KOPT-K1 (cell line): Measurements from ENCODE around the gene RBM33.

Source experiments
- H3K27ac ChIP-seq: fragments of 200-600 bp; sonication (generic); 2 replicates; pipeline ENCODE4 v1.5.1; 2016; ENCODE audit warnings: antibody characterized with exemption, mild to moderate bottlenecking, low read depth, low read length; ENCODE audit not compliant: poor library complexity, severe bottlenecking
- H3K36me3 ChIP-seq: fragments of 200-600 bp; sonication (generic); 2 replicates; pipeline ENCODE4 v1.5.1; 2017; ENCODE audit warnings: antibody characterized with exemption, mild to moderate bottlenecking, low read length, moderate library complexity; ENCODE audit not compliant: insufficient read depth
- H3K9me3 ChIP-seq: fragments of 200-600 bp; sonication (generic); 2 replicates; pipeline ENCODE4 v1.5.1; 2017; ENCODE audit warnings: antibody characterized with exemption, low read length, mild to moderate bottlenecking; ENCODE audit not compliant: insufficient read depth, poor library complexity, severe bottlenecking

RBM33 gene

DNA sequence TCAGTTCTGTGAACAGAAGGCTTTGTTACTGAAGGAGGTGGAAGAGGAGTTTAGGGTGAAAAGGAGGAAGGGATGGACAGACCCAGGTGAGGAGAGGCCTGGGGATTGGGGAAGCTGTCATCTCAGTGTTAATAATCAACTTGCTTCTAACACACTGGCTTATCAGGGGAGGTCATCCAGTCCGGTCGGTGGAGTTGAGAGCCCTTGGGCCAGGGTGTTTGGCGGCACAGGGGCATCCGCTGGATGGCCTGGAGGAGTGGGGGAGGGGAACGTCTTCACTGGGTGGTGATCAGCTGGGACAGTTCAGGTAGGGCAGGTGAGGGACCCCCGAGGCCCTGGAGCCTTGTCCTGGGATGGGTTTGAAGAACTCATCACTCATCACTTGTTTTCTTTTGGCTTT lies 133.9 kb downstream of the RBM33 start:
- H3K9me3 ChIP-seq = no peaks in the 10 kb centered on the region
- peaks cover 100% of the 10 kb centered on the region for H3K36me3 ChIP-seq
- no peak overlapping the region for H3K27ac ChIP-seq

DNA sequence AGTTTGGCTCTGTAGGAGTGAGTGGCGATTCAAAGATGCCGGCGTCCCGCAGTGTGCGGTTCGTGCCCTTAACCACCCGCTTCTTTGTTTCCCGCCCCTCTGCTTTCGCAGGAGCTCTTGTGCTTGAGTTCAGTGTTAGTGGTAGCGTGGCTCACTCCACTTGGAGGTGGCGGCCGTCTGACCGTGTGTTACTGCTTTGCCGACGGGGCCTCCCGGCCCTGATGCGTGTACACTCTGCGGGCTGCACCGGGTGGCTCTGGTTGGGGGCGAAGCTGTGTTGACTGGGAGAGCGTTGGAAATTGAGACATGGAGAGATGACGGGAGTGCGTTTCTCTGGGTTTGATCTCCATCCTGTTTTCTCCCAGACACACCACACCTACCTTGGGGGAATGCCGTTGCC lies 136.4 kb downstream of the RBM33 start:
- H3K9me3 ChIP-seq = no peaks in the 10 kb centered on the region
- H3K36me3 ChIP-seq = peaks cover 92% of the 10 kb centered on the region
- H3K27ac ChIP-seq = no peak overlapping the region

- H3K36me3 ChIP-seq = peaks cover 86% of the 10 kb centered on the region
- no peak overlapping the region for H3K27ac ChIP-seq
- H3K9me3 ChIP-seq = no peaks in the 10 kb centered on the region
Observed at GRCh38 chr7:155781433-155781832, 137.0 kb downstream of the RBM33 start.

GRCh38 chr7:155782466-155782865 lies 138.0 kb downstream of the RBM33 start:
- Histone ChIP-seq H3K9me3 (no peaks in the 10 kb centered on the region), H3K36me3 (peaks cover 76% of the 10 kb centered on the region)

GRCh38 chr7:155785536-155785935 lies 141.1 kb downstream of the RBM33 start:
- H3K36me3 ChIP-seq = peaks cover 45% of the 10 kb centered on the region
- H3K9me3 ChIP-seq = no peaks in the 10 kb centered on the region
- H3K27ac ChIP-seq = no peak overlapping the region

More at GRCh38 chr7:155782466-155782865, 138.0 kb downstream of the RBM33 start:
- no peak overlapping the region for H3K27ac ChIP-seq

- H3K9me3 ChIP-seq = no peaks in the 10 kb centered on the region
- H3K27ac ChIP-seq = no peak overlapping the region
- peaks cover 36% of the 10 kb centered on the region for H3K36me3 ChIP-seq
Observed at GRCh38 chr7:155786491-155786890, 142.0 kb downstream of the RBM33 start.

GRCh38 chr7:155787171-155787851 lies 142.8 kb downstream of the RBM33 start:
- Histone ChIP-seq H3K27ac (no peak overlapping the region), H3K36me3 (peaks cover 28% of the 10 kb centered on the region), H3K9me3 (no peaks in the 10 kb centered on the region)

DNA sequence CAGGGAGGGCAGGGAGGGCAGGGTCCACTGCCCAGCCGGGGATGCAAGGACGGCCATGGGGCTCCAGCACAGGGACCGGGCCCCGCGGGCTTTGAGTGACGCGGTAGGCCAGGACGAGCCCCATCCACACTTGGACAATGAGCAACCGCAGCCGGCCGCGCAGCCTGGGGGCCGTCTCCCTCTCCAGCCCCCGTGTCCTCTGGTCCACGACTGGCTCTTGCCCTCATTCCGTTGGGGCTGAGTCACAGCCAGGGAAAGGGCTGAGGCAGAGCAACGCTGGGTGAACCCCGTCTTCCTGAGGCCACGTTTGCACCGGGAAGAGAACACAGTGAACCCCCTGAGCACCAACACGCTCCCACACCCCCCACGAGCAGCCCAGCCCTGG lies 144.1 kb downstream of the RBM33 start:
- Histone ChIP-seq H3K9me3 (no peaks in the 10 kb centered on the region), H3K27ac (no peak overlapping the region), H3K36me3 (peaks cover 15% of the 10 kb centered on the region)

DNA sequence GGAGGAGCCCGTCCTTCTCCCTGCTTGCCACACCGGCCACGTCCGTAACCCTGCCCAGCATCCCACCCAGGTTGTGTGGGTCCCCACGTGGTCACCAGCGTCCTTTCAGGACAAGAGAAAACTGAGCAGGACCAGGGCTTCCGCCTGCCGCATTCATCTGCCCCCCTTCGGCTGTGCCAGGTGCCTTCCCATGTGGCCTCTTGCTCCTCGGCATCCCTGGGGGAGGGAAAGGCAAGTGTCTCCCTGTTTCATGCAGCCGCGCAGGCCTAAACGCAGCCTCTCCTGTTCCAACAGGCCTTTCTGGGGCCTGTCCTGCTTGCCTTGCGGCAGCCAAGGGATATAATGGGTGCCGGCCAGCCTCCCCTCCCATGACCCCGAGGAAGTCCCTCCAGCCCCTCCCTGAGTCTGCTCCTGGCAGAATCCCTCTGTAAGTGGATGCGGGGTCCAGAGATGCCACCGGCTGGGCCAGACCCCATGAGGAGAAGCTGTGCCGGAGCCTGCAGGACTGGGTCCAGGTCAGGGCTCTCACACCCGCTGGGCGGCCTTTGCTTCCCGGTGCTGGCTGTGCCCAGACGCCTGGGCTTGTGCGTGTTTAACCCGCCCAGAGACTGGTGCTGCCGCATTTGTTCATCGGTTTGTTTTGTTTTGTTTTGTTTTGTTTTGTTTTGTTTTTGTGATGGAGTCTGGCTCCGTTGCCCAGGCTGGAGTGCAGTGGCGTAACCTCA lies 144.7 kb downstream of the RBM33 start:
- H3K9me3 ChIP-seq = no peaks in the 10 kb centered on the region
- H3K36me3 ChIP-seq = peaks cover 9% of the 10 kb centered on the region
- no peak overlapping the region for H3K27ac ChIP-seq

DNA sequence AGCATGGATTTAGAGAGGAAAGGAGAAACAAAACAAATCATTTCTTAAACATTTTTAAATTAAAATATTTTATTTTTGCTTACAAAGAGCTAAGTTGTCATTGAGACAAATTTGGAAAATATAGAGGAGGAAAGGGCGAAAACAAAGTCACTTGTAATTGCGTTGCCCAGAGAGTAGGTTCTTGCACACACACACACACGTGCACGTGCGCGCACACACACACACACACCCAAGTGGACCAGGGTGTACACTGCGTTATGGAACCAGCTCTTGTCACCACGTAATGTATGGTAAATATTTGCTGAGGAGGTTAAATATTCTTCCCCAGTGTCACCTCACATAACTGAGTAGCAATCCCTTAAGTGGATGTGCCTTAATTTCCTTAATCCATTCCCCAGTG lies 146.2 kb downstream of the RBM33 start:
- no peak overlapping the region for H3K27ac ChIP-seq
- no peaks in the 10 kb centered on the region for H3K9me3 ChIP-seq
- no peaks in the 10 kb centered on the region for H3K36me3 ChIP-seq

DNA sequence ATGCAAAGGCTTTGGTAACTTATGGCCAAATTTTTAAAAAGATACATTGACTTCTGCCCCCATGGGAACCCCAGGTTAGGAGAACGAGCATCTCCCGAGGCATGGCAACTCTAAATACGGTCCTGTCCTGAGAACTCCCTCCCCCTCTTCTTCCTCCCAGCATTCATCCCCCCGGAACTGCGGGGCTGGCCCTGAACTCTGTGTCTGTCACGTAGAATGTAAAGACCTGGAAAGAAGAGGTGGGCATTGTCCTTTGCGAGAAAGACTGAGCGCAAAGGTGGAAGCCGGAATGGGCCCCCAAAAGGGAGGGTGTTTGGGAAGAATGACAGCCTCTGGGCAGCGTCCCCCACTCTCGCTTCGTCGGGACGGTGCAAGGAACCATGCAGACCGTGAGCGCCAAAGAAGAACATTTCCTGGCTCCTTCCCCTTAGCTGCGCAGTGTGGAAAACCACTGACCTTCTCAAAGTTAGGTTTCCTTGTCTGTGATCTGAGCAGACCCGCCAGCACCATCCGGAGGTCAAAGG lies 146.8 kb downstream of the RBM33 start:
- no peak overlapping the region for H3K27ac ChIP-seq
- H3K36me3 ChIP-seq = no peaks in the 10 kb centered on the region
- no peaks in the 10 kb centered on the region for H3K9me3 ChIP-seq

- Histone ChIP-seq H3K9me3 (no peaks in the 10 kb centered on the region), H3K36me3 (no peaks in the 10 kb centered on the region), H3K27ac (no peak overlapping the region)
Observed at GRCh38 chr7:155791836-155792235, 147.4 kb downstream of the RBM33 start.

DNA sequence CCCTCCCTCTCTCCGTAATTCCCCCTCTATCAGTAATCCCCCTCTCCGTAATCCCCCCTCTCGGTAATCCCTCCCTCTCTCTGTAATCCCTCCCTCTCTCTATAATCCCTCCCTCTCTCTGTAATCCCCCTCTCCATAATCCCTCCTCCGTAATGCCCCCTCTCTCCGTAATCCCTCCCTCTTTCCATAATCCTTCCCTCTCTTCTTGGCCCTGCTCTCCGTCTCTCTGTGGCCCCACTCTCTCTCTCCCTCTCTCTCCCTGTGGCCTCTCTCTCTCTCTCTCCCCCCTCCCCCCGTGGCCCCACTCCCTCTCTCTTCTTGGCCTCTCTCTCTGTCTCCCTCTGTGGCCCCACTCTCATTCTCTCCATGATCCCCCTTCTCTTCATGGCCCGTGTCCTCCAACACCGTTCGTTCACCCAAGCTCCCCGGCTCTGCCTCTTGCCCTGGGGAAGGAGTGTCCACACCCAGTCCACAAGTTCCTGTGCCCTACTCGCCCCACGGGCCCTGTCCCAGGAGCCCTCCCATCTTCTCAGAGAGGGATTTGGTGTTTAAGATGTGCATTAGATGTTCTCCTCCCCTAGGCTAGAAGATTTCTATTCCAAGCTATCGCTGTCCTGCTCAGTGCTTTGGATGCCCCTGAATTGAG lies 148.0 kb downstream of the RBM33 start:
- Histone ChIP-seq H3K9me3 (no peaks in the 10 kb centered on the region), H3K36me3 (no peaks in the 10 kb centered on the region), H3K27ac (no peak overlapping the region)

DNA sequence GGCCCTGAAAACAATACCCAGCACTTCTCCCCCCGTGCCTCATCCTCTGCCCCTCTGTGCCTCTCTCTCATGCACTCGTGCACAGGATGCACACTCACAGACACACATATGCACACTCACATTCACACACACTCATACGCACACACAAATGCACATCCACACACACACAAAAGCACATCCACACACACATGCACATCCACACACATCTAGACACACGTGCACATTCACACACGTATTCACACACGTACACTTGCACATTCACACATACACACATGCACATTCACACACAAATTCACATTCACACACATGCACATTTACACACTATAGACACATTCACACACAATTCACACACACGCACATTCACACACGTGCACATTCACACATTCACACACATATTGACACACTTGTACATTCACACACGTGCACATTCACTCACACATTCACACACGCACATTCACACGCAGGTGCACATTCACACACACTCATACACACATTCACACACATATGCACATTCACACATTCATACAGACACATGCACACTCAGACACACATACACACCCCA lies 148.6 kb downstream of the RBM33 start:
- no peak overlapping the region for H3K27ac ChIP-seq
- H3K36me3 ChIP-seq = no peaks in the 10 kb centered on the region
- no peaks in the 10 kb centered on the region for H3K9me3 ChIP-seq

GRCh38 chr7:155793720-155794119 lies 149.3 kb downstream of the RBM33 start:
- H3K9me3 ChIP-seq = no peaks in the 10 kb centered on the region
- no peak overlapping the region for H3K27ac ChIP-seq
- no peaks in the 10 kb centered on the region for H3K36me3 ChIP-seq
